Omental fat pad (tissue), 4 donors: Measurements from ENCODE around the gene TRDN. TPM values are rescaled to one million over a fixed set of nuclear protein-coding genes. Genes with fewer than 3 reads are reported as not detected.

Source experiments
- ATAC-seq: fragments of 150-250 bp; one replicate; pipeline ENCODE4 v1.9.1; 2016; ENCODE audit warnings: mild to moderate bottlenecking, moderate library complexity; ENCODE audit not compliant: low FRiP score
- DNase-seq: peaks from one replicate; pipeline ENCODE4 v3.0.0-alpha.2; 2019; ENCODE audit warnings: low spot score
- total RNA-seq, 4 donors: library from RNA; depleted of rRNA; stranded (reverse); fragments of >200 nt; gene quantifications; one replicate each; pipeline ENCODE4 v1.1.0, GENCODE V29; 2016
- TF ChIP-seq, protein P1 (sequence below), 3 donors: fragments of 450-650 bp; IDR thresholded peaks; one replicate each; pipeline ENCODE4 v1.5.1; 2016 to 2017; ENCODE audit warnings: antibody characterized with exemption in 3 of 3, mild to moderate bottlenecking in 3 of 3, moderate library complexity in 2 of 3

Gene TRDN
- total RNA-seq, 4 donors from 2014 or later, result 0.09 to 1.1 (median 0.12) TPM; not detected in 1

DNA sequence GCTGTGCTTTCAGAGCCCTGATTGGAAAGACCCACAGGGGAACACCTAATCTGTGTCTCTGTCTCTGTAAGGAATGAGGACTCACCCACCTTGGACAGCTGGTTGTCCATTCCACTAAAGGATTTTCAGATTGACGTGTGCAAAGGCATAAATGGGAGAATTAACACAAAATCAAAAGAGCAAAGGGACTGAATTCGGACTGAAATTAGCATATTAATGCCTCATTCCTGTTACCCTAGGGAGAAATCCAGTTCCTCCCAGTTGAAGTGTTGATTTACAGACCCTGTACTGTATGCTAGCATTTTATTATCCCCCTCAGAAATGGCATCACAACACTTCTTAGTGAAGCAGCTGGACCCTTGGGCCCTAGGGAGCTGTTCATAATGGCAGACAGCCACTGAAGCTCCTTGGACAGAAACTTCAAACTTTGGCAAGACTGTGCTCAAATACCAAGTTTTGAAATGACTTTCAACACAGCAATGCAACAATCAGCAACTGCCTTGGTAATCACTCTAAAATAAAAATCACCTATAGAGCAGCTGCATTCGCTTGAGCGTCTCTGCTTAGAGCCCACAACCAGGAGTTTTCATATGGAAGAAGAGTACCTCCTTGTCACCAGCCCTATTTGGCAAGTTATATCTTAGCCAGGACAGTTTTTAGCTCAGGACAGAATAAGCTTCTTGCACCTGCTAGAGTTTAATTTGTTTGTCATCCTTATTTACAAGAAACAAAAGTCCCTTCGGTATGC lies 118.1 kb downstream of the TRDN start:
- TF ChIP-seq, protein P1, sequence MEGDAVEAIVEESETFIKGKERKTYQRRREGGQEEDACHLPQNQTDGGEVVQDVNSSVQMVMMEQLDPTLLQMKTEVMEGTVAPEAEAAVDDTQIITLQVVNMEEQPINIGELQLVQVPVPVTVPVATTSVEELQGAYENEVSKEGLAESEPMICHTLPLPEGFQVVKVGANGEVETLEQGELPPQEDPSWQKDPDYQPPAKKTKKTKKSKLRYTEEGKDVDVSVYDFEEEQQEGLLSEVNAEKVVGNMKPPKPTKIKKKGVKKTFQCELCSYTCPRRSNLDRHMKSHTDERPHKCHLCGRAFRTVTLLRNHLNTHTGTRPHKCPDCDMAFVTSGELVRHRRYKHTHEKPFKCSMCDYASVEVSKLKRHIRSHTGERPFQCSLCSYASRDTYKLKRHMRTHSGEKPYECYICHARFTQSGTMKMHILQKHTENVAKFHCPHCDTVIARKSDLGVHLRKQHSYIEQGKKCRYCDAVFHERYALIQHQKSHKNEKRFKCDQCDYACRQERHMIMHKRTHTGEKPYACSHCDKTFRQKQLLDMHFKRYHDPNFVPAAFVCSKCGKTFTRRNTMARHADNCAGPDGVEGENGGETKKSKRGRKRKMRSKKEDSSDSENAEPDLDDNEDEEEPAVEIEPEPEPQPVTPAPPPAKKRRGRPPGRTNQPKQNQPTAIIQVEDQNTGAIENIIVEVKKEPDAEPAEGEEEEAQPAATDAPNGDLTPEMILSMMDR (IDR thresholded peaks at IDR 0.05), result no peak
- peak; percentile 27 for ATAC-seq
- no peak for DNase-seq

DNA sequence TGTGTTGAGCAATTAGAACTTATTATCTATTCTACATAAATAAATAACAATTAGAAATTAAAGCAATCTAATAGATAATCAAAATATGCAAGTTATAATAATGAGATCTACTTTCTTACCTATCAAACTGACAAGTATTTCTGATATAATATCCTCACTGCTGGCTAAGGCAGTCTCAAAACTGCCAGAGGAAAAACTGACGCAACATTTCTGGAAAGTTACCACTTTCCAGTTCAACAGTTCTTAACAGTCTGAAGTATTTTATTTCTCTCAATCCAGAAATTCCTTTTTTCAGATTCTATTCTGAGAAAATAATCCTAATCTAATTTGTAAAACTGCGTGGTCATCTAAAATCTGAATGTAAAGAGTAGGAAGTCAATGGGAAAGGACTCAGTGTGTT lies 121.0 kb downstream of the TRDN start:
- DNase-seq, result no peak
- peak; percentile 52 for ATAC-seq
- TF ChIP-seq, protein P1 (IDR thresholded peaks at IDR 0.05), result no peak

DNA sequence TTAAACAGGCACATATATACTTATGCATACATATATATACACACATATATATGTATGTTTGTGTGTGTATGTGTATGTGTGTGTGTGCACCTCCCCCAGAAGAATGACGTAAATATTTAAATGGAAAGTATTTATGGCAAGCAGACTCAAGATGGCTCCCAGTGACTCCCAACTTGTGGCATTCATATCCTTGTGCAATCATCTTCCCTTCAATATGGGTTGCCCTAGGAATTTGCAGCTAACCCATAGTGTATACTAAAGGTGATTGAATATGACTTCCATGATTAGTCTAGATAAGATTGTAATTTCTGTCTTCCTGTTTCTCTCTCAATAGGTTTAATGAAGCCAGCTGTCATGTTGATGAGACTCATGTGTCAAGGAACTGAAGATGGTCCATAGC lies 127.6 kb downstream of the TRDN start:
- no peak for DNase-seq
- no peak for ATAC-seq
- TF ChIP-seq, protein P1 (IDR thresholded peaks at IDR 0.05), result no peak

DNA sequence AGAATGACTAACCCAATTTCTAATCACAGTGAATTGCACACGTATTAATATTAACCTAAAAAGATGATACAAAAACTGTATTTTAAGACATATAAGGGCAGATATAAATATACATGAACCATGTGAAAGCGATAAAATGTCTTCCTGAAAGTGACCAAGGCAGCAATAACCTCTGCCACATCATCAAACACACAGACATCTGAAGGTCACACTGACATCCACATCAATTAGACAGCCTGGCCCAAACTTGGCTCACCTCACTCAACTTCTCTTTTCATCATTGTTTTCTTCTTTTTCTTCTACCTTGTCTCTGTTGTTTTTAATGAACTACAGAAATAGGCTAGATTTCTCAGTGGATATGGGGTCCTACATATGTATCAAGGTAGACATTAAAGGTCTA lies 128.5 kb downstream of the TRDN start:
- TF ChIP-seq, protein P1 (IDR thresholded peaks at IDR 0.05), result no peak
- DNase-seq (no peak), ATAC-seq (no peak)

DNA sequence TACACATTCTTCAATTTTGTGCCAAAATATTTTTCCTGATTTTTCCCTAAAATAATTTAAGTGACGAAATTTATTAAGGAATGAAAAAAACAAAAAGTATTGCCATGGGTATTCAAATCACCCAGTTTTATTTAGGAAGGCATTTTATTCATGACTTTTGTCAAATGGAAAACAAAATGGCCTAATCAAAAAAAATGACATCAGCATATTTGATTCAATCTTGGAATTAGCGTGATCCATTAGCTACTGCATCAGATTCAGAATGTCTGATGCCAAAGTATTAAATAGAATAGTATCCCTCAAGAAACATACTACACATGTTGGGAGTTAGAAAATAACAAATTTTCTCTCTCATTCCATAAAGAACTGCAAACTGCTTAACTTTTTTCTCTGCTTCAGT lies 129.2 kb downstream of the TRDN start:
- DNase-seq (no peak), ATAC-seq (no peak)
- TF ChIP-seq, protein P1 (IDR thresholded peaks at IDR 0.05), result no peak

DNA sequence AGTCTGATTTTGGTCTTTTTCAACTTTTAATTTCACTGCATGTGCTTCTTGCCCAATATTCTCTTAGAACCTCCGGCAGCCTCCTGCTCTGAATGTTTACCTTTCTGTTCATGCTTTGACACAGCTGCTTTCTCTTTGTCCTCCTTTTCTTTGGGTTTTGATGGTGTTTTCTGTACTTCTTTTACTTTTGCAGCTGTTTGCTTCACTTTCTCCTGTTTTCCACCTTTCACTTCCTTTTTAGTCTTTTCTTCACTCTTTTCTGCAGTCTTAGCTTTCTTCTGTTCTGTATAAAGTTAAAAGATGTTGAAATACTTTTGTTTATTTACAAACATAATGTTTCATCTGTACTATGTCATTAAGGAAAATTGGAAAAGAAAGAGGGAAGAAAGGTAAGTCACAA lies 133.1 kb downstream of the TRDN start:
- TF ChIP-seq, protein P1 (IDR thresholded peaks at IDR 0.05), result no peak
- DNase-seq, result no peak
- ATAC-seq, result no peak

DNA sequence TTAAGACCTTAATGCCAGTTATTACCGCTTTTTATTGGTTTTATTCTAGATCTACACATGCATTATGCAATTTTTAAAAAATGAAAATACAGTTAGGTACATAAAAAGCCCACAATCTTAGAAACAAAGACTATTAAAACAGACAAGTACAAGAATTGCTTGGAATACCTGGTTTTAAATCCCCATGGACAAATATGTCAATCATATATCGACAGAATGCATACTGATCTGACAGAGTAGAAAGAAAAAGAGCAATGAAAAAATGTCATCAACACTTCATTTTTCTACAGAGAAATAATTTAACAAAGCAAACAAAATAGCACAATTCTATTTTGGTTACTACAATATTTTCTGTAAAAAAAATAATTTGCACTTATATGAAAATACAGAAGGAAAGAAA lies 139.7 kb downstream of the TRDN start:
- TF ChIP-seq, protein P1 (IDR thresholded peaks at IDR 0.05), result no peak
- no peak for ATAC-seq
- DNase-seq, result no peak
